NB4 (cell line): ENCODE measurements around the gene STX8.

Experiments
- DNase-seq: peaks from one replicate; pipeline ENCODE4 v3.0.0; 2010; ENCODE audit warnings: low read depth
- H3K4me3 ChIP-seq: one replicate; pipeline ENCODE4 v1.5.1; 2011; ENCODE audit warnings: mild to moderate bottlenecking, low read depth, low read length, moderate library complexity
- CTCF ChIP-seq: IDR thresholded peaks from one replicate; pipeline ENCODE4 v1.5.1; 2012; ENCODE audit warnings: low read depth, low read length
- MAX ChIP-seq: IDR thresholded peaks from 2 replicates; pipeline ENCODE4 v1.6.1; 2011; ENCODE audit warnings: low read depth, low read length
- MYC ChIP-seq: IDR thresholded peaks from 2 replicates; pipeline ENCODE4 v1.6.1; 2011; ENCODE audit warnings: low read depth, low read length
- POLR2A ChIP-seq: IDR thresholded peaks from 2 replicates; pipeline ENCODE4 v1.6.1; 2011; ENCODE audit warnings: mild to moderate bottlenecking; ENCODE audit not compliant: insufficient read length; ENCODE audit errors: extremely low read depth

The STX8 gene

GRCh38 chr17:9334536-9335446 is 240.8 kb downstream of the STX8 start:
- TF ChIP-seq MAX (no peak), POLR2A (no peak), CTCF (no peak), MYC (no peak)
- H3K4me3 ChIP-seq = no peak overlapping the region
- no peak for DNase-seq

GRCh38 chr17:9332132-9332494 is 243.5 kb downstream of the STX8 start:
- H3K4me3 ChIP-seq = no peak overlapping the region
- TF ChIP-seq MYC = no peak
- TF ChIP-seq CTCF = no peak
- no peak for TF ChIP-seq POLR2A
- no peak for TF ChIP-seq MAX
- no peak for DNase-seq

- TF ChIP-seq POLR2A = no peak
- TF ChIP-seq CTCF = no peak
- no peak overlapping the region for H3K4me3 ChIP-seq
- DNase-seq = no peak
Observed at GRCh38 chr17:9331279-9332131, 244.1 kb downstream of the STX8 start.

GRCh38 chr17:9330611-9331271 is 244.9 kb downstream of the STX8 start:
- DNase-seq = no peak
- no peak overlapping the region for H3K4me3 ChIP-seq
- TF ChIP-seq MYC (no peak), CTCF (no peak), POLR2A (no peak), MAX (no peak)

GRCh38 chr17:9330141-9330540 is 245.5 kb downstream of the STX8 start:
- no peak for DNase-seq
- TF ChIP-seq POLR2A (no peak), MAX (no peak), CTCF (no peak), MYC (no peak)
- no peak overlapping the region for H3K4me3 ChIP-seq
